ENCODE data around the gene ACSS1. TPM values are rescaled to one million over a fixed set of nuclear protein-coding genes. Genes with fewer than 3 reads are reported as not detected.

ACSS1 gene
- total RNA-seq, 1 experiment from 2014 or later: not detected

GRCh38 chr20:24977336-24977735 is 80.6 kb downstream of the ACSS1 start:
- peaks cover 7% of the 10 kb centered on the region for H3K36me3 ChIP-seq (replicated peaks; ENCODE audit: control insufficient read depth, insufficient read depth, low read length)
- H3K27me3 ChIP-seq (ENCODE audit: control insufficient read depth, insufficient read depth, low read length): no peaks in the 10 kb centered on the region
- no peak for DNase-seq
- no peak overlapping the region for H3K4me3 ChIP-seq (ENCODE audit: insufficient read depth, low read depth, low read length)

GRCh38 chr20:24972341-24972740 is 85.6 kb downstream of the ACSS1 start:
- H3K36me3 ChIP-seq (replicated peaks; ENCODE audit: control insufficient read depth, insufficient read depth, low read length): peaks cover 22% of the 10 kb centered on the region
- no peaks in the 10 kb centered on the region for H3K27me3 ChIP-seq (ENCODE audit: control insufficient read depth, insufficient read depth, low read length)
- no peak overlapping the region for H3K4me3 ChIP-seq (ENCODE audit: insufficient read depth, low read depth, low read length)
- DNase-seq: no peak

GRCh38 chr20:24971376-24972101 is 86.4 kb downstream of the ACSS1 start:
- Histone ChIP-seq H3K27me3 (ENCODE audit: control insufficient read depth, insufficient read depth, low read length) (no peaks in the 10 kb centered on the region), H3K4me3 (ENCODE audit: insufficient read depth, low read depth, low read length) (no peak overlapping the region), H3K36me3 (replicated peaks; ENCODE audit: control insufficient read depth, insufficient read depth, low read length) (peaks cover 20% of the 10 kb centered on the region)
- no peak for DNase-seq

- no peak for DNase-seq
- no peaks in the 10 kb centered on the region for H3K27me3 ChIP-seq (ENCODE audit: control insufficient read depth, insufficient read depth, low read length)
- peaks cover 20% of the 10 kb centered on the region for H3K36me3 ChIP-seq (replicated peaks; ENCODE audit: control insufficient read depth, insufficient read depth, low read length)
- H3K4me3 ChIP-seq (ENCODE audit: insufficient read depth, low read depth, low read length): no peak overlapping the region
These were observed 87.2 kb downstream of the ACSS1 start for GRCh38 chr20:24970754-24971153.

GRCh38 chr20:24970030-24970553 is 87.8 kb downstream of the ACSS1 start:
- no peaks in the 10 kb centered on the region for H3K27me3 ChIP-seq (ENCODE audit: control insufficient read depth, insufficient read depth, low read length)
- H3K4me3 ChIP-seq (ENCODE audit: insufficient read depth, low read depth, low read length): no peak overlapping the region
- DNase-seq: no peak
- peaks cover 20% of the 10 kb centered on the region for H3K36me3 ChIP-seq (replicated peaks; ENCODE audit: control insufficient read depth, insufficient read depth, low read length)

- Histone ChIP-seq H3K36me3 (replicated peaks; ENCODE audit: control insufficient read depth, insufficient read depth, low read length) (peaks cover 21% of the 10 kb centered on the region), H3K27me3 (ENCODE audit: control insufficient read depth, insufficient read depth, low read length) (no peaks in the 10 kb centered on the region), H3K4me3 (ENCODE audit: insufficient read depth, low read depth, low read length) (no peak overlapping the region)
- no peak for DNase-seq
These were observed 88.5 kb downstream of the ACSS1 start for GRCh38 chr20:24969186-24970029.

- Histone ChIP-seq H3K4me3 (ENCODE audit: insufficient read depth, low read depth, low read length) (no peak overlapping the region), H3K27me3 (ENCODE audit: control insufficient read depth, insufficient read depth, low read length) (no peaks in the 10 kb centered on the region), H3K36me3 (replicated peaks; ENCODE audit: control insufficient read depth, insufficient read depth, low read length) (peaks cover 22% of the 10 kb centered on the region)
- DNase-seq: no peak
These were observed 89.6 kb downstream of the ACSS1 start for GRCh38 chr20:24968278-24968800.

GRCh38 chr20:24966317-24967012 is 91.5 kb downstream of the ACSS1 start:
- H3K27me3 ChIP-seq (ENCODE audit: control insufficient read depth, insufficient read depth, low read length): no peaks in the 10 kb centered on the region
- peaks cover 17% of the 10 kb centered on the region for H3K36me3 ChIP-seq (replicated peaks; ENCODE audit: control insufficient read depth, insufficient read depth, low read length)
- no peak for DNase-seq
- H3K4me3 ChIP-seq (ENCODE audit: insufficient read depth, low read depth, low read length): no peak overlapping the region

GRCh38 chr20:24965065-24965919 is 92.6 kb downstream of the ACSS1 start:
- H3K36me3 ChIP-seq (replicated peaks; ENCODE audit: control insufficient read depth, insufficient read depth, low read length): peaks cover 16% of the 10 kb centered on the region
- DNase-seq: no peak
- no peaks in the 10 kb centered on the region for H3K27me3 ChIP-seq (ENCODE audit: control insufficient read depth, insufficient read depth, low read length)

GRCh38 chr20:24964506-24964840 is 93.5 kb downstream of the ACSS1 start:
- no peak for DNase-seq

More at GRCh38 chr20:24965065-24965919, 92.6 kb downstream of the ACSS1 start:
- H3K4me3 ChIP-seq (ENCODE audit: insufficient read depth, low read depth, low read length): no peak overlapping the region

GRCh38 chr20:24963672-24964505 is 94.0 kb downstream of the ACSS1 start:
- no peak for DNase-seq

More at GRCh38 chr20:24964506-24964840, 93.5 kb downstream of the ACSS1 start:
- H3K36me3 ChIP-seq (replicated peaks; ENCODE audit: control insufficient read depth, insufficient read depth, low read length): peaks cover 10% of the 10 kb centered on the region
- H3K27me3 ChIP-seq (ENCODE audit: control insufficient read depth, insufficient read depth, low read length): no peaks in the 10 kb centered on the region
- H3K4me3 ChIP-seq (ENCODE audit: insufficient read depth, low read depth, low read length): no peak overlapping the region

GRCh38 chr20:24962510-24962909 is 95.4 kb downstream of the ACSS1 start:
- no peak for DNase-seq
- peaks cover 5% of the 10 kb centered on the region for H3K36me3 ChIP-seq (replicated peaks; ENCODE audit: control insufficient read depth, insufficient read depth, low read length)
- H3K4me3 ChIP-seq (ENCODE audit: insufficient read depth, low read depth, low read length): no peak overlapping the region
- no peaks in the 10 kb centered on the region for H3K27me3 ChIP-seq (ENCODE audit: control insufficient read depth, insufficient read depth, low read length)

More at GRCh38 chr20:24963672-24964505, 94.0 kb downstream of the ACSS1 start:
- Histone ChIP-seq H3K27me3 (ENCODE audit: control insufficient read depth, insufficient read depth, low read length) (no peaks in the 10 kb centered on the region), H3K4me3 (ENCODE audit: insufficient read depth, low read depth, low read length) (no peak overlapping the region), H3K36me3 (replicated peaks; ENCODE audit: control insufficient read depth, insufficient read depth, low read length) (peaks cover 5% of the 10 kb centered on the region)

- DNase-seq: no peak
- Histone ChIP-seq H3K36me3 (replicated peaks; ENCODE audit: control insufficient read depth, insufficient read depth, low read length) (peaks cover 5% of the 10 kb centered on the region), H3K27me3 (ENCODE audit: control insufficient read depth, insufficient read depth, low read length) (no peaks in the 10 kb centered on the region), H3K4me3 (ENCODE audit: insufficient read depth, low read depth, low read length) (no peak overlapping the region)
These were observed 95.8 kb downstream of the ACSS1 start for GRCh38 chr20:24962182-24962492.

Measured in H7 (cell line).